ENCODE results near the gene UNC80. TPM values are rescaled to one million over a fixed set of nuclear protein-coding genes. Genes with fewer than 3 reads are reported as not detected.

Gene UNC80
- total RNA-seq, 4 donors from 2014 or later: under 0.01 TPM; not detected in 3

DNA sequence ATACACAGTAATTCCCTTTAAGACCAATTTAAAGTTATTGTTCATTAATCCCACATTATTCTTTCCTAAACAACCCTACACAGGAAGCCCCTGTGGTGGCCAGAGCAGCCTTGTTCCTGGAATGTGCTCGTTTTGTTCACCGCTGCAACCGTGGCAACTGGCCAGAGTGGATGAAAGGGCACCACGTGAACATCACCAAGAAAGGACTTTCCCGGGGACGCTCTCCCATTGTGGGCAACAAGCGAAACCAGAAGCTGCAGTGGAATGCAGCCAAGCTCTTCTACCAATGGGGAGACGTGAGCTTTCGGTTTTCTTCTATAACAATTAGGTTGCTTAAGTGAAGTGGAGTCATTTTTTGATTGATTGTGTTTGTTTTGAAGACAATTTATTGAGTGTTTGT, 101.0 kb downstream of the UNC80 start:
- TF ChIP-seq, protein P1, sequence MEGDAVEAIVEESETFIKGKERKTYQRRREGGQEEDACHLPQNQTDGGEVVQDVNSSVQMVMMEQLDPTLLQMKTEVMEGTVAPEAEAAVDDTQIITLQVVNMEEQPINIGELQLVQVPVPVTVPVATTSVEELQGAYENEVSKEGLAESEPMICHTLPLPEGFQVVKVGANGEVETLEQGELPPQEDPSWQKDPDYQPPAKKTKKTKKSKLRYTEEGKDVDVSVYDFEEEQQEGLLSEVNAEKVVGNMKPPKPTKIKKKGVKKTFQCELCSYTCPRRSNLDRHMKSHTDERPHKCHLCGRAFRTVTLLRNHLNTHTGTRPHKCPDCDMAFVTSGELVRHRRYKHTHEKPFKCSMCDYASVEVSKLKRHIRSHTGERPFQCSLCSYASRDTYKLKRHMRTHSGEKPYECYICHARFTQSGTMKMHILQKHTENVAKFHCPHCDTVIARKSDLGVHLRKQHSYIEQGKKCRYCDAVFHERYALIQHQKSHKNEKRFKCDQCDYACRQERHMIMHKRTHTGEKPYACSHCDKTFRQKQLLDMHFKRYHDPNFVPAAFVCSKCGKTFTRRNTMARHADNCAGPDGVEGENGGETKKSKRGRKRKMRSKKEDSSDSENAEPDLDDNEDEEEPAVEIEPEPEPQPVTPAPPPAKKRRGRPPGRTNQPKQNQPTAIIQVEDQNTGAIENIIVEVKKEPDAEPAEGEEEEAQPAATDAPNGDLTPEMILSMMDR (IDR thresholded peaks at IDR 0.05; ENCODE audit: low read depth): no peak

DNA sequence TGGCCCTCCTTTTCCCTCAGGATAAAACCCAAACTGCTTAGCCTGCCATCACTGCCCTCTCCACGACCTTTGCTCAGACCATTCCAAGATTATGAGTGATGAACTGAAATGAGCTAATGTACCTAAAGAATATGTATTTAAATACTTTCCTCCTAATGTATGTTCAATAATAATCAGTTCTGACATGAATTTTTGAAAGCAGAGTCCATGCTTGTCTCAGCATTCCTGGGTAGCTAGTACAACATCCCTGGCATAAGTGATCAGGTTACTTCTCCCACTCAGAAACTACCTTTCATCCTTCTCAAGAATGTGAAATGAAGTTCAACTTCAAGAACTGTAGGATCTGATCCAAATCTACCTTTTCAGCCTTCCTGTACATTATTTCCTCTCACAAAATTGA, 103.6 kb downstream of the UNC80 start:
- TF ChIP-seq, protein P1 (IDR thresholded peaks at IDR 0.05; ENCODE audit: low read depth): no peak

DNA sequence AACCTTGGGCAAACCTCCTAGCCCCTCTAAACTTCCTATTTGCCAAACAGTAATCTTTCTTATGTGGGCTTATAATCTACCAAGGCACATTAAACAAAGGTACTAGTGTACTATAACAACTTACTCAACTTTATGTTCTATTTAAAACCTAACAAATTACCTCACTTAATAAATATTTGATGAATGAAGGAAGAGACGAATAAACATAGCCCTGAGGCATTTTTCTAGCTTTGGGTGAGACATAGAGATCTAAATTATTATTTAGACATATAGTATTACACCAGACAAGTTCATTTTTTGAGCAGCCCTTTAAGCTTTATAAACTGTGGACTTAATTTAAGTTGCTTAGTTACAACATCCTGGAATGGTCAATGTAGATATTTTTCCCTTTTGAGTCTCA, 104.6 kb downstream of the UNC80 start:
- TF ChIP-seq, protein P1 (IDR thresholded peaks at IDR 0.05; ENCODE audit: low read depth): no peak

DNA sequence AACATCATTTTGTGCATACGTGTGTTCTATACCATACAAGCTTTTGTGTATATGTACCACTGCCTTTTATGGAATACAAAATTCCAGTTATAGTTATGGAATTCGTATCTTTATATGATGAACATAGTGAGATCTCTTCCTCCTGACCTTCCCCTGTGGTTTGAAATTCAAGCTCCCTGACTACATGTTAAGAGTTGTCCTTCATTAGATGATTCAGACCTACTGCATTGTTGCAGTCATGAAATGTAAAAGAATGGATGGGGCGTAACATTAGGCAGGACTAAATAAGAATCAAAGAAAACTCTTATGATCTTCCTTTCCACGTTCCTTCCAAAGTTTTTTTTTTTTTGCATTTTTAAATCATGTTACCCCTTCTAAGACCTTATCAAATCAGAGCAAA, 107.1 kb downstream of the UNC80 start:
- TF ChIP-seq, protein P1 (IDR thresholded peaks at IDR 0.05; ENCODE audit: low read depth): no peak

DNA sequence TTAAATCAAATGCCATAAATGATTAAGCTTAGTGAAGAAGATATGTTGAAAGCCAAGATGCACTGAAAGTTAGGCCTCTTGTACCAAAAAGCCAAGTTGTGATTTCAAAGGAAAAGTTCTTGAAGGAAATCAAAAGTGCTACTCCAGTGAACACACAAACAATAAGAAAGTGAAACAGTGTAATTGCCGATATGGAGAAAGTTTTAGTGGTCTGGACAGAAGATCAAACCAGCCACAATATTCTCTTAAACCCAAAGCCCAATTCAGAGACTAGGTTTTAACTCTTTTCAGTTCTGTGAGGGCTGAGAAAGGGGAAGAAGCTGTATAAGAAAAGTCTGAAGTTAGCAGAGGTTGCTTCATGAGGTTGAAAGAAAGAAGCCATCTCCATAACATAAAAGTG, 129.0 kb downstream of the UNC80 start:
- TF ChIP-seq, protein P1 (IDR thresholded peaks at IDR 0.05; ENCODE audit: low read depth): no peak

DNA sequence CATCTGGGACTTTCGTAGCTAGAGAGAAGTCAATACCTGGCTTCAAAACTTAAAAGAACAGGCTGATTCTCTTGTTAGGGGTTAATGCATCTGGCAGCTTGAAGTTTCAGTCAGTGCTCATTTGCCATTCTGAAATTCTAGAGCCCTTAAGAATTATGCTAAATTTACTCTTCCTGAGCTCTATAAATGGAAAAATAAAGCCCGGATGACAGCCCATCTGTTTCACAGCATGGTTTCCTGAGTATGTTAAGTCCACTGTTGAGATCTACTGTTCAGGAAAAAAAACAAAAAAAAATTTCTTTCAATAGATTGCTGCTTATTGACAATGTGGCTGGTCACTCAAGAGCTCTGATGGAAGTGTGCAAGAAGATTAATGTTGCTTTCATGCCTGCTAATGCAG, 129.5 kb downstream of the UNC80 start:
- TF ChIP-seq, protein P1 (IDR thresholded peaks at IDR 0.05; ENCODE audit: low read depth): no peak

DNA sequence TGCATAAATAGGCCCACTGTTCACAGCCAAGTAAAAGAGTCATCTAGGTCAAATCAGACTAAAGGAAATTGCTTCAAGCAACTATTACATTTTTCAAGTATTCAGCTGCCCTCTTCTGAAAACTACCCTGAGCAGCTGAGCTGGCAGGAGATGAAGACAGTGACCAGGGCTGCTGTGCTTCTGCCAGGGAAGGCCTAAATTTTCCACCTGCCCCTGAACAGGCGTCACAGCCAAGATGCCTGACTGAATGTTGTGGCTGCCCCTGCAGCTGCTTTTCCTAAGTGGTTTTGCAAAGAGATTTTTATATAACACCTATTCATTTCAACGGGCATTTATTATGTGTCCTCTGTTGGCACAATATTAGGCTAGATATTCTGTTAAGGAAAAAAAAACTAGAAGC, 134.1 kb downstream of the UNC80 start:
- TF ChIP-seq, protein P1 (IDR thresholded peaks at IDR 0.05; ENCODE audit: low read depth): no peak
